ENCODE data around the gene IGFBPL1.
A peak's percentile ranks its signal among the peaks of the same experiment; 100 is the strongest.

Gene IGFBPL1

GRCh38 chr9:38439291-38439915 lies 15.1 kb upstream of the IGFBPL1 start:
- Mint-ChIP-seq H3K36me3 (no peaks in the 10 kb centered on the region), H3K4me3 (no peak overlapping the region), H3K4me1 (no peaks in the 10 kb centered on the region), H3K27ac (no peak overlapping the region), H3K9me3 (no peaks in the 10 kb centered on the region)
- peak in 1 of 2 donors; percentile 37 for DNase-seq (ENCODE audit: low spot score in 2 of 2)
- ATAC-seq: no peak

DNA sequence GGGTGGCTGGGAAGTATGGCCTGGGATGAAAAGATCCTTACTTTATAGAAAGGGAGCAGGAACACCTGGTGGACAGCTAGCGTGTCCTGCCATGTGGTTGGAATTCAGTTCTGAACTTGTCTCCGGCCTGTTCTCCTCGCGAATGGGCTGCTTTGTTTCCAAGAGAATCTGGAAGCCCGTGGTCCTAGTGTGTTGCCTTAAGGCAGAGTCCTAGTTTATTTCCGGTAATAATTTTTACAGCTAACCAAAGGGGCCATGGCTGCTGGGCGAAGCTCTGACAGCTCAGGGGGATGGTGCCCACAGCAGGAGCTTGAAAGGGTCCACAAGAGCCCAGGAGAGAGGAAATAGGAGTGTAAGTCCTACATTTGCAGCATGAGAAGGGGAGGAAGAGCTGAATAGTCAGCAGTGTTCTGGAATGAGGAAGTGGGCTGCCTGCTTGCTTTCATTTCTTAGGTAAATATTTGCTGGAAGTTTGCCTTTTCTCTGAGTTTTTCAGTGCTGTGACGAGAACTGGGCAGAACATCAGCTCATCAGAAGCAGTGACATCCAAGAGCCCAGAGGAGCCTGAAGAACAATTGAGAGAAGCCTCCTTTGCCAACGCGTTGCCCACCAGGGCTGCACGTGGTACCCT lies 13.1 kb upstream of the IGFBPL1 start:
- Mint-ChIP-seq H3K4me3 (no peak overlapping the region), H3K27ac (no peak overlapping the region), H3K9me3 (no peaks in the 10 kb centered on the region), H3K4me1 (peaks cover 2% of the 10 kb centered on the region), H3K36me3 (no peaks in the 10 kb centered on the region)
- ATAC-seq (no peak), DNase-seq (ENCODE audit: low spot score in 2 of 2) (no peak)

DNA sequence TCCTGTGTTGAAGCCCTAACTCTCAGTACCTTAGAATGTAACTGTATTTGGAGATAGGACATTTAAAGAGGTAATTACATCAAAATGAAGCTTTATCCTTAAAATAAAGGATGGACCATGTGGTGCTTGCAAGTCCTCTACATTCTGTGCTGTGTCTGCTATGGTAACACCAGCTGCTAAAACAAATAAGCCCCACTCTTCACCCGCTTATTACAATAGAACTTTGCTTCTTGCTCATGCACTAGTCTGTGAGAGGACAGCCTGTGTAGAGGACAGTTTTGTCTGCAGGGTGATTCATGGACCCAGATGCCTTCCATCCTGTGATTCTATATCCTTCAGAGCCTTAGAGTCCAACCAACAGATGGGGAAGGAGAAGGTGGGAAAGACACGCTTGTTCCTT lies 12.5 kb upstream of the IGFBPL1 start:
- Mint-ChIP-seq H3K4me3 (no peak overlapping the region), H3K4me1 (peaks cover 4% of the 10 kb centered on the region), H3K27ac (no peak overlapping the region), H3K36me3 (no peaks in the 10 kb centered on the region), H3K9me3 (no peaks in the 10 kb centered on the region)
- ATAC-seq (no peak), DNase-seq (ENCODE audit: low spot score in 2 of 2) (no peak)

DNA sequence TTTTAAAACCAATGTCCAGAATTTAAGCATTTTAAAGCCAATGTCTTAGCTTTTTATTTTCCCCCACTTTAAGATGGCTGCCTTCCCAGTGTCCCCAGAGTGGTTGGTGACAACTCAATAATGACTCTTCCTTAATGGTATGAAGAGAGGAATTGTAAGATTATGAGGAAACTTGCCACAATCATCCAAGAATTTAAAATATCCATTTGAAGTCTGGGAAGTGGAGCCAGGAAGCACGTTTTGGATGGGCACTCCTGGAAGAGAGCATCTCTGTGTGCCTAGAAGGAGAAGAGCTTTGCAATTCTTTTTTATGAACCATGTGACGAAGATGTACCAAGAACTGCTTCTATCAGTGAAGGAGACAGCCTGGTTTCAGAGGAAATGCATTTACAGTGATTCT lies 11.3 kb upstream of the IGFBPL1 start:
- Mint-ChIP-seq H3K4me3 (no peak overlapping the region), H3K9me3 (no peaks in the 10 kb centered on the region), H3K27ac (no peak overlapping the region), H3K4me1 (peaks cover 4% of the 10 kb centered on the region), H3K36me3 (no peaks in the 10 kb centered on the region)
- ATAC-seq (no peak), DNase-seq (ENCODE audit: low spot score in 2 of 2) (no peak)

GRCh38 chr9:38434853-38435252 lies 10.6 kb upstream of the IGFBPL1 start:
- Mint-ChIP-seq H3K4me1 (peaks cover 4% of the 10 kb centered on the region), H3K27ac (no peak overlapping the region), H3K36me3 (no peaks in the 10 kb centered on the region), H3K4me3 (no peak overlapping the region), H3K9me3 (no peaks in the 10 kb centered on the region)
- ATAC-seq: no peak
- no peak for DNase-seq (ENCODE audit: low spot score in 2 of 2)

GRCh38 chr9:38434365-38434764 lies 10.1 kb upstream of the IGFBPL1 start:
- Mint-ChIP-seq H3K27ac (no peak overlapping the region), H3K9me3 (no peaks in the 10 kb centered on the region), H3K4me3 (no peak overlapping the region), H3K36me3 (no peaks in the 10 kb centered on the region), H3K4me1 (peaks cover 4% of the 10 kb centered on the region)
- DNase-seq (ENCODE audit: low spot score in 2 of 2) (no peak), ATAC-seq (no peak)

DNA sequence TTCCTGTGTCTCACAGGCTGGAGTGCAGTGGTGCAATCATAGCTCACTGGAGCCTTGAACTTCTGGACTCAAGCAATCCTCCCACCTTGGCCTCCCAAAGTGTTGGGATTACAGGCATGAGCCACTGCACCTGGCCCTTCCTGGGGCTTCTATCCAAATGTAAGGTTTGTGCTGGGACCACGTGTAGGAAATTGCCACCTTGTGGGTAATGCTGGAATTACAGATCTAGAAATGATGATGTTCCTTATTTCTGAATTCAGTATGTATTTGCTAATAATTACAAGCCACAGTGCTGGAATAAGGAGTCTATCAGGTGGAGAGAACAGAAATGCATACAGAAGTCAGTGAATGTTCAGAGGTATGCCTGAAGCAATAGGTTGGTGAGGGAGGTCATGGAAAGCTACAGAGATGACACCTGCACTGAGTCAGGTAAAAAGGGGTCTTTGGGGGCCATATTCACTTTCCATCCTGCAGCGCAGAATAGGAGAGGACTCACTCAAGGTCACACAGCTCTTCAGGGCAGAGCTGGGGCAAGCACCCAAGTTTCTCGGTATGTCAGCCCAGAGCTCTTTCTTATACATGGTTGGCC lies 8.8 kb upstream of the IGFBPL1 start:
- no peak for ATAC-seq
- no peak for DNase-seq (ENCODE audit: low spot score in 2 of 2)
- peaks cover 4% of the 10 kb centered on the region for H3K4me1 Mint-ChIP-seq
- H3K36me3 Mint-ChIP-seq: no peaks in the 10 kb centered on the region
- no peaks in the 10 kb centered on the region for H3K9me3 Mint-ChIP-seq
- H3K4me3 Mint-ChIP-seq: no peak overlapping the region
- no peak overlapping the region for H3K27ac Mint-ChIP-seq

GRCh38 chr9:38431116-38431515 lies 6.9 kb upstream of the IGFBPL1 start:
- ATAC-seq (no peak), DNase-seq (ENCODE audit: low spot score in 2 of 2) (no peak)
- no peak overlapping the region for H3K4me3 Mint-ChIP-seq

GRCh38 chr9:38428062-38428461 lies 3.8 kb upstream of the IGFBPL1 start:
- Mint-ChIP-seq H3K27ac (no peak overlapping the region), H3K4me3 (no peak overlapping the region), H3K4me1 (peaks cover 4% of the 10 kb centered on the region), H3K36me3 (no peaks in the 10 kb centered on the region), H3K9me3 (no peaks in the 10 kb centered on the region)
- no peak for DNase-seq (ENCODE audit: low spot score in 2 of 2)
- no peak for ATAC-seq

More at GRCh38 chr9:38431116-38431515, 6.9 kb upstream of the IGFBPL1 start:
- no peaks in the 10 kb centered on the region for H3K36me3 Mint-ChIP-seq
- peaks cover 4% of the 10 kb centered on the region for H3K4me1 Mint-ChIP-seq
- no peaks in the 10 kb centered on the region for H3K9me3 Mint-ChIP-seq
- H3K27ac Mint-ChIP-seq: no peak overlapping the region

- H3K9me3 Mint-ChIP-seq: no peaks in the 10 kb centered on the region
- no peak overlapping the region for H3K27ac Mint-ChIP-seq
- no peak for ATAC-seq
- no peaks in the 10 kb centered on the region for H3K36me3 Mint-ChIP-seq
- no peak for DNase-seq (ENCODE audit: low spot score in 2 of 2)
- peak overlapping the region; percentile 3 for H3K4me3 Mint-ChIP-seq
- H3K4me1 Mint-ChIP-seq: no peaks in the 10 kb centered on the region
These were observed 664 bp upstream of the IGFBPL1 start for GRCh38 chr9:38424918-38425317.

DNA sequence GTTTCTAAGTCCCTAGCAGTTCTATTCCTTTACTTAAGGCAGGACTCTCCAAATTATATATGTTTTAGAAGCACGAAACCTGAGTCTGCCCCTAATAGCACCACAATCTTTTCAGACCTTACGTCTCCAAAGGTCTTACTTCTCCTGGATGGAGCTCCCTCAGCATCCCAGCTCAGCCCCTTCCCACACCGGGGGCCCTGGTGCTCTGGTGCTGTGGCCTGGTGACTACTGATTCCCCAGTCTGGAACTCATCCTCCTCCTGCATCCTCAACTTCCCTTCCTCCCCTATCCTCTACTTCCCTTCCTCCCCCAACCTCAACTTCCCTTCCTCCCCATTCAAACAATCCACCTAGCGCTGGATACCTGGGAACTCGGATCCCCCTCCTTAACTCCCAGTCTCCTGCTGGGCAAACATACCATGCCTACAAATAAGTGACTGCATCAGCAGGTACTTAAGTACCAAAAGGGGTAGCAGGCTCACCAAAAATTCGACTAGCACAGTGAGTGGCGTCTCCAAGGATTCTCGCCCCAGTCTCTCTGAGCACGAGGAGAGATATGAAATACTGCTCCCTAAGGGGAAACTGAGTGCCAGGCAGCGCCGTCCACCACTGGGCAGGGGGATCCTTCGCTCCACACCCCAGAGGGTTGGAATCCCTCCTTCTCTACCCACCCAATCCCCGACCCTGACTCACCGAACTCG lies 831 bp downstream of the IGFBPL1 start:
- H3K27ac Mint-ChIP-seq: no peak overlapping the region
- DNase-seq (ENCODE audit: low spot score in 2 of 2): no peak
- H3K4me3 Mint-ChIP-seq: no peak overlapping the region
- H3K36me3 Mint-ChIP-seq: no peaks in the 10 kb centered on the region
- no peaks in the 10 kb centered on the region for H3K4me1 Mint-ChIP-seq
- no peaks in the 10 kb centered on the region for H3K9me3 Mint-ChIP-seq
- ATAC-seq: no peak

GRCh38 chr9:38422555-38423260 lies 1.5 kb downstream of the IGFBPL1 start:
- Mint-ChIP-seq H3K36me3 (no peaks in the 10 kb centered on the region), H3K4me3 (no peak overlapping the region), H3K9me3 (no peaks in the 10 kb centered on the region), H3K27ac (no peak overlapping the region), H3K4me1 (no peaks in the 10 kb centered on the region)
- no peak for ATAC-seq
- DNase-seq (ENCODE audit: low spot score in 2 of 2): no peak

- ATAC-seq (no peak), DNase-seq (ENCODE audit: low spot score in 2 of 2) (no peak)
- H3K9me3 Mint-ChIP-seq: no peaks in the 10 kb centered on the region
- no peak overlapping the region for H3K4me3 Mint-ChIP-seq
- no peaks in the 10 kb centered on the region for H3K4me1 Mint-ChIP-seq
- H3K36me3 Mint-ChIP-seq: no peaks in the 10 kb centered on the region
- no peak overlapping the region for H3K27ac Mint-ChIP-seq
These were observed 2.6 kb downstream of the IGFBPL1 start for GRCh38 chr9:38421498-38422211.

GRCh38 chr9:38419181-38419580 lies 5.1 kb downstream of the IGFBPL1 start:
- Mint-ChIP-seq H3K4me1 (no peaks in the 10 kb centered on the region), H3K4me3 (no peak overlapping the region), H3K27ac (no peak overlapping the region), H3K36me3 (no peaks in the 10 kb centered on the region), H3K9me3 (no peaks in the 10 kb centered on the region)
- DNase-seq (ENCODE audit: low spot score in 2 of 2) (no peak), ATAC-seq (no peak)

DNA sequence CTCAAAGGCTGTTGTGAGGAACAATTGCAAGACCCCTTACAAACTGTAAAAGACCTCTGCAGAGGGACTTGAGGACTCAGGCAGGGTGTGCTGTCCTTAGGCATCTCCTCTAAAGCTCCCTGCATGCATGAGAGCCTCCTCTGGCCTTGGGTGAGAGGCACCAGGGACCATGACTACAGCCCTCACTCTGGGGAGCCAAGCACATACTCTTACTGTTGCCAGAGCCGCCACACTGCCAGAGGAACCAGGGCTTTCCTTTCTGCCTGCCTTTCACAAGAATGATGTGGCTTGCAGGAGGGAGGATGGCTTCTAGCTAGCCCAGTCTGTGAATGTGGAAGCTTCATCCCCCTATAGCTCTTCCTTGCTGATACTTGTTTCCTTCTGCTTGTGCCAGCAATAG lies 5.9 kb downstream of the IGFBPL1 start:
- H3K4me3 Mint-ChIP-seq: no peak overlapping the region
- no peak for DNase-seq (ENCODE audit: low spot score in 2 of 2)
- no peaks in the 10 kb centered on the region for H3K36me3 Mint-ChIP-seq
- H3K27ac Mint-ChIP-seq: no peak overlapping the region
- H3K9me3 Mint-ChIP-seq: no peaks in the 10 kb centered on the region
- no peaks in the 10 kb centered on the region for H3K4me1 Mint-ChIP-seq
- ATAC-seq: no peak

Data from stimulated activated effector memory CD8-positive, alpha-beta T cell treated with anti-CD3 and anti-CD28 coated beads, Interleukin-12 subunit alpha, Interleukin-12 subunit beta, amount 100 ng/mL, for 72 hours (primary cell).